ENCODE results near the gene PDZD8. TPM values are rescaled to one million over a fixed set of nuclear protein-coding genes. Genes with fewer than 3 reads are reported as not detected.

Gene PDZD8
- polyA plus RNA-seq (16.3 and 17.1 TPM in 2 replicates), polyA minus RNA-seq (46.3 and 48.7 TPM in 2 replicates)

DNA sequence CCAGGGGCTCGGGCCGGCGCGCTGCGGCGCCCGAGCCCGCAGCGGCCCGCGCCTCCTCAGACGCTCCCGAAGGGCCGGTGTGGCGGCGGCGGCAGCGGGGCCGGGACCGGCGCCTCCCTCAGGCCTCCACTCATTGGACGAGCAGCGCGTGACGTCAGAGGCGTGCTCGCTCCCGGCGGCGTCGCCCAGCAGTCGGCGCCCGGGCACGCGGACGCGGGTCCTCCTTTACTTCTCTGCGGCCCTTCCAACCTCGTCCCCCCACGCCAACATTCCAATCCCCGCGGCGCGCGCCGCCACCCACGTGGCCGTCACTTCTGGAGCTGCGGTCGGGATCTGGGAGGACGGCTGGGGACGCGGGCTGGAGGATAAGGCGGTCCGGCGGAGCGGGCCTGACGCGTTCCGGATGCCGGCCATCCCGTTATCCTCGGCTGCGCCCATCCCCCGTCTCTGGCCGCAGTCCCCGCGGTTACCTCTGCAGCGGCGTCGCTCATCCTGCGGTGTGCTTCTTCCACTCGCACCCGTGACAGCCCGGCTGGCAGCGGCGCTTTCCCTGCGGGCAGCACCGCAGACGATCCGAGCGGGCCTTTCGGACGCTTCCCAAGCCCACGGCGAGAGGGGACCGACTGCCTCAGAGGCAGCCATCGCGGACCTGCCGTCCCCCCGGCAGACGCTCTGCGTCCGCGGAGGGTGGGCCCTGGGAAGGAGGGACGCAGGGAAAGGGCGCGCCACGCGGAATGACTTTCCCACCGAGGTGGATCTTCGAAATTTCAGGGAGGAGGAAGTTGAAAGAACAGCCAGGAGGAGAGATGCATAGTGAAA is at the start of gene PDZD8:
PDZD8 (minus strand) TSS at position 81 of the 819 bp plus-strand sequence. CDS start 213 bp downstream, outside the sequence.
- H3K4me2 ChIP-seq (ENCODE audit: low read length) = peak within 1 kb of the TSS; percentile 81
- H3K9ac ChIP-seq (ENCODE audit: low read length) = peak within 1 kb of the TSS; percentile 89
- peak within 1 kb of the TSS; percentile 88 for H3K27ac ChIP-seq (ENCODE audit: low read length)
- H2AFZ ChIP-seq (ENCODE audit: low read depth, low read length) = peak within 1 kb of the TSS; percentile 94
- peak within 1 kb of the TSS; percentile 95 for H3K4me3 ChIP-seq (ENCODE audit: low read length)
- no peaks in the 10 kb centered on the region for H3K27me3 ChIP-seq (ENCODE audit: insufficient read depth, low read depth, low read length)
- no peaks in the 10 kb centered on the region for H3K9me2 ChIP-seq (ENCODE audit: insufficient read depth, low read length)
- H3F3A ChIP-seq (ENCODE audit: insufficient read depth, low read length, poor library complexity, severe bottlenecking) = no peaks in the 10 kb centered on the region
- H3K79me2 ChIP-seq (replicated peaks; ENCODE audit: insufficient read depth, low read length) = peaks cover 39% of the 10 kb centered on the region
- H4K20me1 ChIP-seq (ENCODE audit: insufficient read depth) = peaks cover 11% of the 10 kb centered on the region
- no peak for TF ChIP-seq SMC3 (conservative IDR thresholded peaks at IDR 0.05; ENCODE audit: poor library complexity)
- no peak for TF ChIP-seq EZH2 (IDR thresholded peaks at IDR 0.05; ENCODE audit: borderline replicate concordance, insufficient read depth, low read length, poor library complexity, severe bottlenecking)
- TF ChIP-seq MXI1 (conservative IDR thresholded peaks at IDR 0.05; ENCODE audit: poor library complexity, severe bottlenecking) = peak; percentile 95
- peak; percentile 38 for TF ChIP-seq EP300 (conservative IDR thresholded peaks at IDR 0.05; ENCODE audit: poor library complexity, severe bottlenecking)
- peak; percentile 94 for TF ChIP-seq POLR2AphosphoS5 (IDR thresholded peaks at IDR 0.05)
- peak; percentile 81 for TF ChIP-seq REST (IDR thresholded peaks at IDR 0.05; ENCODE audit: borderline replicate concordance)
- TF ChIP-seq TAF1 (IDR thresholded peaks at IDR 0.05; ENCODE audit: low read depth) = peak; percentile 85
- TF ChIP-seq, protein P1, sequence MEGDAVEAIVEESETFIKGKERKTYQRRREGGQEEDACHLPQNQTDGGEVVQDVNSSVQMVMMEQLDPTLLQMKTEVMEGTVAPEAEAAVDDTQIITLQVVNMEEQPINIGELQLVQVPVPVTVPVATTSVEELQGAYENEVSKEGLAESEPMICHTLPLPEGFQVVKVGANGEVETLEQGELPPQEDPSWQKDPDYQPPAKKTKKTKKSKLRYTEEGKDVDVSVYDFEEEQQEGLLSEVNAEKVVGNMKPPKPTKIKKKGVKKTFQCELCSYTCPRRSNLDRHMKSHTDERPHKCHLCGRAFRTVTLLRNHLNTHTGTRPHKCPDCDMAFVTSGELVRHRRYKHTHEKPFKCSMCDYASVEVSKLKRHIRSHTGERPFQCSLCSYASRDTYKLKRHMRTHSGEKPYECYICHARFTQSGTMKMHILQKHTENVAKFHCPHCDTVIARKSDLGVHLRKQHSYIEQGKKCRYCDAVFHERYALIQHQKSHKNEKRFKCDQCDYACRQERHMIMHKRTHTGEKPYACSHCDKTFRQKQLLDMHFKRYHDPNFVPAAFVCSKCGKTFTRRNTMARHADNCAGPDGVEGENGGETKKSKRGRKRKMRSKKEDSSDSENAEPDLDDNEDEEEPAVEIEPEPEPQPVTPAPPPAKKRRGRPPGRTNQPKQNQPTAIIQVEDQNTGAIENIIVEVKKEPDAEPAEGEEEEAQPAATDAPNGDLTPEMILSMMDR (IDR thresholded peaks at IDR 0.05; ENCODE audit: poor library complexity, severe bottlenecking) = peak; percentile 20
- peak; percentile 22 for TF ChIP-seq RAD21 (conservative IDR thresholded peaks at IDR 0.05)
- no peaks in the 10 kb centered on the region for H3K36me3 ChIP-seq (ENCODE audit: insufficient read depth, low read length)
- no peaks in the 10 kb centered on the region for H3K9me3 ChIP-seq (ENCODE audit: low read length)

GRCh38 chr10:117424171-117424570 is 48.9 kb upstream of the PDZD8 start:
- Histone ChIP-seq H3K79me2 (replicated peaks; ENCODE audit: insufficient read depth, low read length) (no peaks in the 10 kb centered on the region), H3K9me2 (ENCODE audit: insufficient read depth, low read length) (no peaks in the 10 kb centered on the region), H3K27me3 (ENCODE audit: insufficient read depth, low read depth, low read length) (no peaks in the 10 kb centered on the region), H3F3A (ENCODE audit: insufficient read depth, low read length, poor library complexity, severe bottlenecking) (no peaks in the 10 kb centered on the region), H2AFZ (ENCODE audit: low read depth, low read length) (no peak overlapping the region), H3K9ac (ENCODE audit: low read length) (no peak overlapping the region), H3K9me3 (ENCODE audit: low read length) (peaks cover 7% of the 10 kb centered on the region), H3K36me3 (ENCODE audit: insufficient read depth, low read length) (no peaks in the 10 kb centered on the region), H3K4me3 (ENCODE audit: low read length) (no peak overlapping the region), H3K27ac (ENCODE audit: low read length) (no peak overlapping the region), H3K4me2 (ENCODE audit: low read length) (no peak overlapping the region), H4K20me1 (ENCODE audit: insufficient read depth) (no peaks in the 10 kb centered on the region)
- TF ChIP-seq POLR2AphosphoS5 (IDR thresholded peaks at IDR 0.05) = no peak
- TF ChIP-seq MXI1 (conservative IDR thresholded peaks at IDR 0.05; ENCODE audit: poor library complexity, severe bottlenecking) = no peak
- TF ChIP-seq RAD21 (conservative IDR thresholded peaks at IDR 0.05) = no peak
- TF ChIP-seq, protein P1 (IDR thresholded peaks at IDR 0.05; ENCODE audit: poor library complexity, severe bottlenecking) = no peak
- TF ChIP-seq SMC3 (conservative IDR thresholded peaks at IDR 0.05; ENCODE audit: poor library complexity) = no peak
- no peak for TF ChIP-seq REST (IDR thresholded peaks at IDR 0.05; ENCODE audit: borderline replicate concordance)
- TF ChIP-seq EP300 (conservative IDR thresholded peaks at IDR 0.05; ENCODE audit: poor library complexity, severe bottlenecking) = no peak
- no peak for TF ChIP-seq EZH2 (IDR thresholded peaks at IDR 0.05; ENCODE audit: borderline replicate concordance, insufficient read depth, low read length, poor library complexity, severe bottlenecking)
